ENCODE results near the gene ALK. TPM values are rescaled to one million over a fixed set of nuclear protein-coding genes. Genes with fewer than 3 reads are reported as not detected.

Gene ALK
- total and polyA plus RNA-seq, 2 experiments from 2014 or later = 0.35 TPM; not detected in 1

DNA sequence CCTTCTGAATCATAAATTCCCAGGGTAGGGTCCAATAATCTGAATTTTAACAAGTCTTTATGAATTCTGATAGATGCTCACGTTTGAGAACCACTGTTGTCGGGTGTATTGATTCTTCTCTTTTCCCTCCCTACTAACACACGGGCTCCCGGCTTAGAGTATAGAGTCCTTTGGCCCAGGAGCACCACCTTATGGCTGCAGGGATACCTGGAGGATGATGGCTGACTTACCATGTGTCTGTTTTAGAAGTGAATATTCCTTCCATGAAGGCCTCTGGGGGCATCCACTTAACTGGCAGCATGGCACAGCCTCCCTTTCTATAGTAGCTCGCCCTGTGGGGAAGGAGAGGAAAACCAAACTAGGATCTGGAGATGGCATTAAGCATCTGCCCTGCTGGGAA is 714.4 kb downstream of the ALK start:
- H3K79me2 ChIP-seq (replicated peaks; ENCODE audit: insufficient read depth) = no peaks in the 10 kb centered on the region
- Mint-ChIP-seq H3K36me3 (ENCODE audit: low read depth) (no peaks in the 10 kb centered on the region), H3K4me3 (no peak overlapping the region), H3K9me3 (no peaks in the 10 kb centered on the region), H3K27ac (no peak overlapping the region), H3K4me1 (peaks cover 14% of the 10 kb centered on the region), H3K27me3 (ENCODE audit: insufficient read depth, low read depth, poor library complexity) (peaks cover 14% of the 10 kb centered on the region)
- H3K36me3 ChIP-seq (ENCODE audit: insufficient read depth) = no peaks in the 10 kb centered on the region
- H3K9me2 ChIP-seq (ENCODE audit: insufficient read depth) = no peaks in the 10 kb centered on the region
- no peak for TF ChIP-seq POLR2AphosphoS5 (IDR thresholded peaks at IDR 0.05; ENCODE audit: low read depth)
- TF ChIP-seq CTCF (conservative IDR thresholded peaks at IDR 0.05; ENCODE audit: low read depth in 2 of 2) = peak; percentile 21 to 59; a peak in 3 of 4 replicates
- H3K27me3 ChIP-seq (ENCODE audit: insufficient read depth) = no peaks in the 10 kb centered on the region
- no peaks in the 10 kb centered on the region for H3K4me1 ChIP-seq (ENCODE audit: insufficient read depth)
- peak; percentile 64 for ATAC-seq
- no peaks in the 10 kb centered on the region; the same call in 1 of the 2 replicates for H4K20me1 ChIP-seq (replicated peaks; ENCODE audit: insufficient read depth)
- H3F3A ChIP-seq (replicated peaks; ENCODE audit: low read depth) = no peaks in the 10 kb centered on the region
- no peak overlapping the region for H2AFZ ChIP-seq
- no peak overlapping the region for H3K4me2 ChIP-seq
- no peak overlapping the region for H3K4me3 ChIP-seq
- no peak overlapping the region for H3K27ac ChIP-seq (ENCODE audit: low read depth)
- DNase-seq (ENCODE audit: low spot score) = peak; percentile 50

GRCh38 chr2:29202819-29203495 is 718.4 kb downstream of the ALK start:
- H3K4me1 Mint-ChIP-seq = peaks cover 18% of the 10 kb centered on the region
- no peak overlapping the region for H2AFZ ChIP-seq
- no peak; the same call in 2 of the 3 replicates for ATAC-seq
- H4K20me1 ChIP-seq (replicated peaks; ENCODE audit: insufficient read depth) = no peaks in the 10 kb centered on the region; the same call in 1 of the 2 replicates
- H3K36me3 Mint-ChIP-seq (ENCODE audit: low read depth) = no peaks in the 10 kb centered on the region
- peaks cover 3% of the 10 kb centered on the region; the same call in 1 of the 2 replicates for H3K4me1 ChIP-seq (ENCODE audit: insufficient read depth)
- no peaks in the 10 kb centered on the region for H3K27me3 ChIP-seq (ENCODE audit: insufficient read depth)
- H3F3A ChIP-seq (replicated peaks; ENCODE audit: low read depth) = no peaks in the 10 kb centered on the region
- H3K27me3 Mint-ChIP-seq (ENCODE audit: insufficient read depth, low read depth, poor library complexity) = peaks cover 14% of the 10 kb centered on the region
- H3K4me3 Mint-ChIP-seq = no peak overlapping the region
- no peaks in the 10 kb centered on the region for H3K9me2 ChIP-seq (ENCODE audit: insufficient read depth)
- H3K4me2 ChIP-seq = no peak overlapping the region
- no peak overlapping the region for H3K27ac ChIP-seq (ENCODE audit: low read depth)
- no peaks in the 10 kb centered on the region for H3K9me3 Mint-ChIP-seq
- H3K36me3 ChIP-seq (ENCODE audit: insufficient read depth) = no peaks in the 10 kb centered on the region
- H3K79me2 ChIP-seq (replicated peaks; ENCODE audit: insufficient read depth) = no peaks in the 10 kb centered on the region
- TF ChIP-seq, protein P1, sequence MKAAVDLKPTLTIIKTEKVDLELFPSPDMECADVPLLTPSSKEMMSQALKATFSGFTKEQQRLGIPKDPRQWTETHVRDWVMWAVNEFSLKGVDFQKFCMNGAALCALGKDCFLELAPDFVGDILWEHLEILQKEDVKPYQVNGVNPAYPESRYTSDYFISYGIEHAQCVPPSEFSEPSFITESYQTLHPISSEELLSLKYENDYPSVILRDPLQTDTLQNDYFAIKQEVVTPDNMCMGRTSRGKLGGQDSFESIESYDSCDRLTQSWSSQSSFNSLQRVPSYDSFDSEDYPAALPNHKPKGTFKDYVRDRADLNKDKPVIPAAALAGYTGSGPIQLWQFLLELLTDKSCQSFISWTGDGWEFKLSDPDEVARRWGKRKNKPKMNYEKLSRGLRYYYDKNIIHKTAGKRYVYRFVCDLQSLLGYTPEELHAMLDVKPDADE (IDR thresholded peaks at IDR 0.05) = no peak
- TF ChIP-seq ZNF114 (CRISPR knock-in tag; IDR thresholded peaks at IDR 0.05) = no peak
- no peak for TF ChIP-seq NANOG (IDR thresholded peaks at IDR 0.05; ENCODE audit: borderline replicate concordance)
- no peak for DNase-seq (ENCODE audit: low spot score)
- H3K27ac Mint-ChIP-seq = no peak overlapping the region
- no peak overlapping the region for H3K4me3 ChIP-seq

DNA sequence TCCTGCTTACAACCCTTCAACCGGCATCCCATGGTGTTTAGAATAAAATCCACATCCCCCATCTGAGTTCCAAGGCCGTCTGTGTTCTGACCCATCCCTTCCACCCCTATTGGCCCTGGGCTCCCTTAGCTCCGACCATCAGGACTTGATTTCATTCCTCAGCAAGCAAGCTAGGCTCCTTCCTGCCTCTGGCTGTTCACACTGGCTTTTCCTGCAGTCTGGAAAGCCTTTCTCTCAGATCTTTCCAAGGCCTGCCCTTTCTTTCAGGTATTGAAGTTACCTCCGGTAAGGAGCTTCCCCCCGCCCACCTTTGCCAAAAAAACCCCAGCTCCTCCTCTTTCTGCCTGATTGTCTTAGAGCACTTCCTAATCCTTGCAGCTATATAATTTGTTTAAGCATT is 719.4 kb downstream of the ALK start:
- DNase-seq (ENCODE audit: low spot score) (peak; percentile 72), ATAC-seq (peak; percentile 91)
- H2AFZ ChIP-seq = peak overlapping the region; percentile 64; the same call in 1 of the 2 replicates
- Mint-ChIP-seq H3K27me3 (ENCODE audit: insufficient read depth, low read depth, poor library complexity) (peaks cover 12% of the 10 kb centered on the region), H3K9me3 (no peaks in the 10 kb centered on the region), H3K4me1 (peaks cover 18% of the 10 kb centered on the region), H3K36me3 (ENCODE audit: low read depth) (no peaks in the 10 kb centered on the region), H3K27ac (peak overlapping the region; percentile 86; the same call in 1 of the 2 replicates), H3K4me3 (peak overlapping the region; percentile 45)
- H3K9me2 ChIP-seq (ENCODE audit: insufficient read depth) = no peaks in the 10 kb centered on the region
- no peak overlapping the region for H3K4me2 ChIP-seq
- no peaks in the 10 kb centered on the region for H3F3A ChIP-seq (replicated peaks; ENCODE audit: low read depth)
- H4K20me1 ChIP-seq (replicated peaks; ENCODE audit: insufficient read depth) = no peaks in the 10 kb centered on the region; the same call in 1 of the 2 replicates
- H3K4me3 ChIP-seq = no peak overlapping the region
- no peaks in the 10 kb centered on the region for H3K79me2 ChIP-seq (replicated peaks; ENCODE audit: insufficient read depth)
- H3K36me3 ChIP-seq (ENCODE audit: insufficient read depth) = no peaks in the 10 kb centered on the region
- no peaks in the 10 kb centered on the region for H3K27me3 ChIP-seq (ENCODE audit: insufficient read depth)
- no peak overlapping the region for H3K27ac ChIP-seq (ENCODE audit: low read depth)
- peaks cover 3% of the 10 kb centered on the region; the same call in 1 of the 2 replicates for H3K4me1 ChIP-seq (ENCODE audit: insufficient read depth)
- TF ChIP-seq CREB1 (CRISPR knock-in tag; IDR thresholded peaks at IDR 0.05; ENCODE audit: low read depth) (no peak), NANOG (IDR thresholded peaks at IDR 0.05; ENCODE audit: borderline replicate concordance) (no peak), STAT1 (IDR thresholded peaks at IDR 0.05; ENCODE audit: unreplicated experiment) (no peak), JUNB (IDR thresholded peaks at IDR 0.05; ENCODE audit: unreplicated experiment) (no peak), ZNF331 (CRISPR knock-in tag; IDR thresholded peaks at IDR 0.05; ENCODE audit: low read depth) (no peak), EZH2phosphoT487 (IDR thresholded peaks at IDR 0.05; ENCODE audit: unreplicated experiment) (no peak), EZH2 (IDR thresholded peaks at IDR 0.05; ENCODE audit: low read depth, unreplicated experiment) (no peak)
